H1 (cell line): Measurements from ENCODE around the gene CUEDC2. TPM values are rescaled to one million over a fixed set of nuclear protein-coding genes. Genes with fewer than 3 reads are reported as not detected.

Experiments
- CTCF ChIA-PET: fragments of 300-600 bp; sonication (Branson Sonifier 250); formaldehyde crosslinking; loops from one replicate; lab custom pipeline; 2021; ENCODE audit not compliant: partially characterized antibody; lab: Charles Lee
- POLR2A ChIA-PET: fragments of 300-600 bp; sonication (Branson Sonifier 250); formaldehyde crosslinking; loops from one replicate; lab custom pipeline; 2021; ENCODE audit warnings: inconsistent platforms; ENCODE audit not compliant: partially characterized antibody; lab: Charles Lee
- DNase-seq, 2 experiments: peaks; one replicate each; pipeline versions ENCODE4 v3.0.0 to v3.0.0-alpha.2; 2010 to 2022; ENCODE audit warnings: low spot score in 2 of 2, low read depth in 1 of 2, mixed read lengths in 1 of 2
- FAIRE-seq: peaks from 2 replicates; lab custom pipeline; 2011; peaks lifted over from hg19 to GRCh38; lab: Jason Lieb, UNC
- H2AFZ ChIP-seq: 2 replicates; pipeline ENCODE4 v1.8.1; 2012; ENCODE audit warnings: low read length, inconsistent platforms
- H2AK5ac ChIP-seq: 2 replicates; pipeline ENCODE4 v1.6.1; 2013; ENCODE audit warnings: low read depth, low read length
- H2BK120ac ChIP-seq: replicated peaks from 2 replicates; pipeline ENCODE3; 2013; ENCODE audit warnings: low read depth, low read length, inconsistent platforms
- H2BK12ac ChIP-seq: 2 replicates; pipeline ENCODE4 v1.6.1; 2013; ENCODE audit warnings: low read depth, low read length
- H2BK15ac ChIP-seq: 2 replicates; pipeline ENCODE4 v1.6.1; 2013; ENCODE audit warnings: low read length
- H2BK20ac ChIP-seq: 2 replicates; pipeline ENCODE4 v1.6.1; 2013; ENCODE audit warnings: low read length
- H2BK5ac ChIP-seq: 2 replicates; pipeline ENCODE4 v1.6.1; 2013; ENCODE audit warnings: low read depth, low read length
- H3K14ac ChIP-seq: 2 replicates; pipeline ENCODE4 v1.6.1; 2013; ENCODE audit warnings: inconsistent platforms; ENCODE audit not compliant: insufficient read length
- H3K18ac ChIP-seq: 2 replicates; pipeline ENCODE4 v1.6.1; 2013; ENCODE audit warnings: low read length; ENCODE audit errors: extremely low read depth
- H3K23ac ChIP-seq: 2 replicates; pipeline ENCODE4 v1.6.1; 2013; ENCODE audit warnings: inconsistent platforms; ENCODE audit not compliant: insufficient read length
- H3K23me2 ChIP-seq: 2 replicates; pipeline ENCODE4 v1.6.1; 2013; ENCODE audit warnings: low read depth, low read length
- H3K27ac ChIP-seq: 2 replicates; pipeline ENCODE4 v1.6.1; 2011; ENCODE audit warnings: low read depth, low read length, inconsistent platforms
- H3K27me3 ChIP-seq, 4 experiments: replicated peaks in 1 of 4; 1 replicate in 1 of 4; 2 replicates in 3 of 4; pipeline versions ENCODE4 v1.6.1 to v1.8.1; 2011 to 2013; ENCODE audit warnings: low read length in 3 of 4, mild to moderate bottlenecking in 3 of 4, inconsistent platforms in 2 of 4, mixed read lengths in 2 of 4, moderate library complexity in 1 of 4; ENCODE audit not compliant: control insufficient read depth in 3 of 4, insufficient read depth in 3 of 4; ENCODE audit errors: extremely low read depth in 1 of 4
- H3K36me3 ChIP-seq, 4 experiments: 2 replicates each; pipeline versions ENCODE4 v1.6.1 to v1.8.1; 2011 to 2013; ENCODE audit warnings: mild to moderate bottlenecking in 4 of 4, low read length in 3 of 4, moderate library complexity in 2 of 4, control low read depth in 1 of 4, inconsistent platforms in 1 of 4; ENCODE audit not compliant: insufficient read depth in 4 of 4, control insufficient read depth in 2 of 4
- H3K4ac ChIP-seq: replicated peaks from 2 replicates; pipeline ENCODE3; 2013; ENCODE audit warnings: low read length, low read depth, mixed read lengths, inconsistent platforms; ENCODE audit not compliant: insufficient read length
- H3K4me1 ChIP-seq, 4 experiments: replicated peaks in 1 of 4; 1 replicate in 1 of 4; 2 replicates in 3 of 4; pipeline versions ENCODE4 v1.6.1 to v1.8.1; 2011 to 2013; ENCODE audit warnings: low read length in 3 of 4, inconsistent platforms in 2 of 4, mixed read lengths in 1 of 4; ENCODE audit not compliant: insufficient read depth in 4 of 4, control insufficient read depth in 3 of 4
- H3K4me2 ChIP-seq, 2 experiments: 2 replicates each; pipeline versions ENCODE4 v1.6.1 to v1.8.1; 2011 to 2013; ENCODE audit warnings: low read depth in 2 of 2, low read length in 2 of 2, control low read depth in 1 of 2, inconsistent platforms in 1 of 2, mild to moderate bottlenecking in 1 of 2; ENCODE audit not compliant: insufficient read depth in 1 of 2
- H3K4me3 ChIP-seq, 4 experiments: fragments of 200-600, 300-600 bp in 1 of 4; sonication (generic), shearing (Covaris generic), sonication (Bioruptor Twin) in 1 of 4; 2 replicates each; pipeline versions ENCODE4 v1.5.1 to v1.8.1; 2011 to 2016; ENCODE audit warnings: low read length in 4 of 4, low read depth in 3 of 4, control low read depth in 2 of 4, inconsistent platforms in 2 of 4, mild to moderate bottlenecking in 2 of 4, mixed read lengths in 1 of 4, moderate library complexity in 1 of 4; ENCODE audit not compliant: insufficient read depth in 2 of 4; ENCODE audit errors: extremely low read depth in 1 of 4
- H3K56ac ChIP-seq: replicated peaks from 2 replicates; pipeline ENCODE3; 2013; ENCODE audit warnings: low read depth, mild to moderate bottlenecking, mixed read lengths, low read length, inconsistent platforms; ENCODE audit not compliant: insufficient read length
- H3K79me1 ChIP-seq: 2 replicates; pipeline ENCODE4 v1.6.1; 2013; ENCODE audit warnings: low read depth, low read length, control low read depth
- H3K79me2 ChIP-seq, 2 experiments: 2 replicates each; pipeline versions ENCODE4 v1.6.1 to v1.8.1; 2012 to 2013; ENCODE audit warnings: low read length in 2 of 2, mild to moderate bottlenecking in 2 of 2, inconsistent platforms in 1 of 2; ENCODE audit not compliant: insufficient read depth in 2 of 2, control insufficient read depth in 1 of 2
- H3K9ac ChIP-seq, 4 experiments: replicated peaks in 1 of 4; 1 replicate in 1 of 4; 2 replicates in 3 of 4; pipeline versions ENCODE4 v1.6.1 to v1.8.1; 2011 to 2013; ENCODE audit warnings: low read depth in 3 of 4, low read length in 3 of 4, control low read depth in 2 of 4, mild to moderate bottlenecking in 2 of 4, moderate library complexity in 2 of 4, inconsistent platforms in 1 of 4; ENCODE audit errors: extremely low read depth in 1 of 4
- H3K9me3 ChIP-seq, 2 experiments: 2 replicates each; pipeline versions ENCODE4 v1.6.1 to v1.8.1; 2012 to 2013; ENCODE audit warnings: mild to moderate bottlenecking in 2 of 2, moderate library complexity in 2 of 2, control low read depth in 1 of 2, inconsistent platforms in 1 of 2, low read depth in 1 of 2, low read length in 1 of 2, mixed read lengths in 1 of 2; ENCODE audit not compliant: insufficient read depth in 2 of 2
- H4K20me1 ChIP-seq, 2 experiments: replicated peaks in 1 of 2; 2 replicates each; pipeline versions ENCODE3 to v1.8.1; 2011 to 2013; ENCODE audit warnings: inconsistent platforms in 2 of 2, low read length in 2 of 2, mild to moderate bottlenecking in 1 of 2; ENCODE audit not compliant: insufficient read depth in 2 of 2, control insufficient read depth in 1 of 2
- H4K5ac ChIP-seq: 2 replicates; pipeline ENCODE4 v1.6.1; 2013; ENCODE audit warnings: low read length, low read depth, mixed read lengths, inconsistent platforms; ENCODE audit not compliant: insufficient read length
- H4K8ac ChIP-seq: 2 replicates; pipeline ENCODE4 v1.8.0; 2013; ENCODE audit warnings: mild to moderate bottlenecking, moderate library complexity, low read length, inconsistent platforms; ENCODE audit not compliant: insufficient read depth; ENCODE audit errors: extremely low read depth
- H4K91ac ChIP-seq: replicated peaks from 2 replicates; pipeline ENCODE3; 2013; ENCODE audit warnings: low read length, mixed read lengths, inconsistent platforms; ENCODE audit not compliant: insufficient read length
- BRCA1 ChIP-seq: IDR thresholded peaks from 2 replicates; pipeline ENCODE4 v1.6.1; 2012; ENCODE audit warnings: low read depth, low read length, improper control_type of control experiment
- CEBPB ChIP-seq: IDR thresholded peaks from 2 replicates; pipeline ENCODE4 v1.6.1; 2012; ENCODE audit warnings: low read depth, low read length
- GABPA ChIP-seq: IDR thresholded peaks from 2 replicates; pipeline ENCODE4 v1.6.1; 2011; ENCODE audit warnings: mild to moderate bottlenecking, low read length, moderate library complexity, borderline replicate concordance; ENCODE audit not compliant: insufficient read depth
- GTF2F1 ChIP-seq: IDR thresholded peaks from 2 replicates; pipeline ENCODE4 v1.6.1; 2012; ENCODE audit warnings: low read depth, low read length, improper control_type of control experiment, borderline replicate concordance
- MAFK ChIP-seq: IDR thresholded peaks from 2 replicates; pipeline ENCODE4 v1.6.1; 2012; ENCODE audit warnings: low read depth, mild to moderate bottlenecking, improper control_type of control experiment, low read length
- PHF8 ChIP-seq: fragments of 200-600 bp; sonication (generic); conservative IDR thresholded peaks from 2 replicates; pipeline ENCODE4 v1.7.1; 2012; ENCODE audit warnings: low read depth, mild to moderate bottlenecking, inconsistent platforms, low read length, moderate library complexity
- POU5F1 ChIP-seq: IDR thresholded peaks from 2 replicates; pipeline ENCODE4 v1.6.1; 2011; ENCODE audit warnings: low read depth, mild to moderate bottlenecking, low read length, moderate library complexity
- RAD21 ChIP-seq, 2 experiments: IDR thresholded peaks in 1 of 2; conservative IDR thresholded peaks in 1 of 2; 2 replicates each; pipeline ENCODE4 v1.6.1; 2011; ENCODE audit warnings: low read depth in 2 of 2, low read length in 2 of 2, improper control_type of control experiment in 1 of 2, inconsistent platforms in 1 of 2, mild to moderate bottlenecking in 1 of 2, moderate library complexity in 1 of 2
- SAP30 ChIP-seq: fragments of 300-600 bp; sonication (generic); IDR thresholded peaks from 2 replicates; pipeline ENCODE4 v1.7.1; 2012; ENCODE audit warnings: low read length, moderate library complexity, mild to moderate bottlenecking, inconsistent platforms; ENCODE audit not compliant: insufficient read depth, insufficient replicate concordance
- SIRT6 ChIP-seq: IDR thresholded peaks from one replicate; pipeline ENCODE4 v1.7.1; 2012; ENCODE audit warnings: low read length, inconsistent platforms
- WGBS, 2 experiments: shearing (Covaris generic) in 1 of 2; methylation state at CpG; one replicate each; pipeline versions ENCODE4 v1.1.6 to v1.1.7; 2013 to 2015; ENCODE audit warnings: low lambda C conversion rate in 2 of 2, mixed read lengths in 2 of 2, inconsistent platforms in 1 of 2, low coverage in 1 of 2, missing lambda C conversion rate in 1 of 2; ENCODE audit not compliant: insufficient replicate concordance in 2 of 2, insufficient coverage in 1 of 2, insufficient read length in 1 of 2; ENCODE audit errors: extremely low coverage in 1 of 2, missing lambda C conversion rate in 1 of 2; 5-methylcytosine and 5-hydroxymethylcytosine counted together
- polyA plus RNA-seq, 7 experiments: library from polyadenylated mRNA; depleted of rRNA in 3 of 7; stranded (reverse) in 5 of 7; unstranded in 2 of 7; fragments of >200 nt in 5 of 7; fragments of 200-250 nt in 2 of 7; gene quantifications; 1 replicate in 5 of 7; 2 replicates in 1 of 7; 4 replicates in 1 of 7; pipeline versions ENCODE4 v1.2.1 to v1.2.3, GENCODE V29; 2011 to 2013; ENCODE audit warnings: missing spikeins in 2 of 7, mixed read lengths in 2 of 7
- total RNA-seq: library from RNA; stranded (reverse); fragmentation: NEBNext Ultra II Directional; extraction: Animal tissue kit (Norgen Biotek cat#: 25700); gene quantifications from 2 replicates; pipeline ENCODE4 v1.2.1, GENCODE V29; 2021

Gene CUEDC2
- total and polyA plus RNA-seq, 2 of the 8 experiments (the other 6 are each of a cell fraction or from before 2014, with no cell fraction given), result 41.7 to 55.2 TPM

DNA sequence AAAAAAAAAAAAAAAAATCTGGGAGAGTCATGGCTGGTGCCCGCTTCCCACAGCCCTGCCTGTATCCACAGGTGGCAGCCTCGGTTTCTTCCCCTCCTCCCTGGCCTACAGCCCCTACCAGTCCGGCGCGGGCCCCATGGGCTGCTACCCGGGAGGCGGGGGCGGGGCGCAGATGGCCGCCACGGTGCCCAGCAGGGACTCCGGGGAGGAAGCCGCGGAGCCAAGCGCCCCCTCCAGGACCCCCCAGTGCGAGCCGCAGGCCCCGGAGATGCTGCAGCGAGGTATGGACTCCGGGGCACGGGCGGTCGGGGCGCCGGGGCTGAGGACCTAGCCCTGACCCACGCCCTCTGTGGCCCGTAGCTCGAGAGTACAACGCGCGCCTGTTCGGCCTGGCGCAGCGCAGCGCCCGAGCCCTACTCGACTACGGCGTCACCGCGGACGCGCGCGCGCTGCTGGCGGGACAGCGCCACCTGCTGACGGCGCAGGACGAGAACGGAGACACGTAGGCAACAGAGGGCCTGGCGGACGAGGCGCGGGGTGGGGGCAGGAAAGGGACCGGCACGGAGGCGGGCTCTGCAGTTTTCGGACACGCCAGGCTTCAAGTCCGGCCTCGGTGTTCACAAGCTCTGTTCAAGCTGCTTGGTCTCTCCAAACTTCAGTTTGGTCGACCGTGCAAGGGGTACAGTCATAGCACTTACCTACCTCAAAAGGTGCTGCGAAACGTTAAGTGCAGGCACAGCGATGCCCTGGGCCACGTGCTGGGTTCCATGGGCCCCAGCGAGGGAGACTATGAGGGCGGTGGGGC is 33.0 kb downstream of the CUEDC2 start:
- 14% methylated on average over 36 of the region's 72 CpGs; no CpG with 5 or more reads in 1 of the 2 experiments for WGBS, 2 experiments
- H3K27ac ChIP-seq, result no peak overlapping the region
- no peak for TF ChIP-seq POU5F1
- no peak for TF ChIP-seq SIRT6
- TF ChIP-seq CEBPB, result no peak
- TF ChIP-seq SAP30, result no peak
- no peak for TF ChIP-seq BRCA1
- TF ChIP-seq MAFK, result peak; percentile 10; the same call in 1 of the 2 replicates
- TF ChIP-seq GABPA, result peak; percentile 56; the same call in 1 of the 2 replicates
- TF ChIP-seq RAD21 (IDR thresholded peaks at IDR 0.05 in 1 of 2, conservative IDR thresholded peaks at IDR 0.05 in 1 of 2; ENCODE audit: low read depth in 2 of 2, low read length in 2 of 2), result peak; percentile 63 to 75
- TF ChIP-seq GTF2F1, result no peak
- TF ChIP-seq PHF8, result peak; percentile 59

More for the DNA sequence above, 33.0 kb downstream of the CUEDC2 start:
- Histone ChIP-seq H3K79me2 (no peaks in the 10 kb centered on the region), H3K27me3 (peaks cover 0 to 15% (median 11%) of the 10 kb centered on the region in 4 experiments; a peak in 6 of 7 replicates), H2BK20ac (no peak overlapping the region), H4K8ac (peak overlapping the region; percentile 71), H2BK12ac (peak overlapping the region; percentile 87; the same call in 1 of the 2 replicates), H3K14ac (no peak overlapping the region), H2BK120ac (peak overlapping the region; percentile 83), H2AFZ (no peak overlapping the region), H2AK5ac (no peak overlapping the region), H2BK15ac (peak overlapping the region; percentile 95), H3K4me2 (peak overlapping the region; percentile 12 to 74; a peak in 3 of 4 replicates), H3K18ac (peak overlapping the region; percentile 90; the same call in 1 of the 2 replicates), H3K79me1 (no peaks in the 10 kb centered on the region), H3K4me1 (peaks cover 0 to 23% (median 13%) of the 10 kb centered on the region in 4 experiments; a peak in 6 of 7 replicates), H3K23ac (no peak overlapping the region), H4K5ac (peak overlapping the region; percentile 69), H3K4ac (peak overlapping the region; percentile 91), H4K20me1 (peaks cover 6 to 12% of the 10 kb centered on the region in 2 experiments), H3K9ac (peak overlapping the region in 2 of 4 experiments; percentile 38 to 42; a peak in 4 of 7 replicates), H3K23me2 (peaks cover 12% of the 10 kb centered on the region), H2BK5ac (peak overlapping the region; percentile 66; the same call in 1 of the 2 replicates), H3K36me3 (peaks cover 2 to 13% (median 8%) of the 10 kb centered on the region in 4 experiments; a peak in 6 of 8 replicates), H3K56ac (no peak overlapping the region), H3K4me3 (peak overlapping the region; percentile 33 to 70 (median 60)), H3K9me3 (no peaks in the 10 kb centered on the region), H4K91ac (peak overlapping the region; percentile 81)
- no peak for FAIRE-seq
- DNase-seq, result peak; percentile 70 to 96
- ChIA-PET POLR2A (interaction anchor here (0.6 to 6.1 kb wide), 12 partner anchors 8 to 286 kb away, joined by 3 to 38 read pairs (median 4); partner anchors contain the start of genes CUEDC2 and FBXL15), CTCF (interaction anchor here (0.6 to 16.4 kb wide), 45 partner anchors 5 to 1659 kb away, joined by 3 to 357 read pairs (median 4); partner anchors contain the start of genes C10orf95, CUEDC2, ELOVL3 and FBXL15)
